Fibroblast of skin of left biceps (primary cell): ENCODE data around the gene NIPAL4.
"Not testable (repeated sequence)": the region's sequence is repeated elsewhere in the genome, so short reads cannot be mapped to it uniquely, and the experiment has no call there.

Source experiments
- DNase-seq, 2 experiments: peaks; one replicate each; pipeline ENCODE4 v3.0.0-alpha.2; 2013; ENCODE audit warnings: low read depth in 2 of 2

NIPAL4 gene

DNA sequence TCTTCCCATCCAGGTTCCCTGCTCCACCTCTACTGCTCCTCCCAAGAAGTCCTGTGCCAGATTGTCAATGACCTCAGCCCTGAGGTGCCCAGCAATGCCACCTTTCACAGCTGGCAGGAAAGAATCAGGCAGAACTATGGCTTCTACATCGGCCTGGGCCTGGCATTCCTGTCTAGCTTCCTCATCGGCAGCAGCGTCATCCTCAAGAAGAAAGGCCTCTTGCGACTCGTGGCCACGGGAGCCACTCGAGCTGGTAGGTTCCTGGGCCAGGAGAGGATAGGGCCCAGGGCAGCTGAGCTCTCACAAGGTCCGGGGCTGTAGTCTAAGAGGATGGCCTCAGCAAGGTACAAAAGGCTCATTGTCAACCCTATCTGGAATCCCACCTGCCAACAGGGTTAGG, 3.1 kb downstream of the NIPAL4 start:
- DNase-seq: no peak

DNA sequence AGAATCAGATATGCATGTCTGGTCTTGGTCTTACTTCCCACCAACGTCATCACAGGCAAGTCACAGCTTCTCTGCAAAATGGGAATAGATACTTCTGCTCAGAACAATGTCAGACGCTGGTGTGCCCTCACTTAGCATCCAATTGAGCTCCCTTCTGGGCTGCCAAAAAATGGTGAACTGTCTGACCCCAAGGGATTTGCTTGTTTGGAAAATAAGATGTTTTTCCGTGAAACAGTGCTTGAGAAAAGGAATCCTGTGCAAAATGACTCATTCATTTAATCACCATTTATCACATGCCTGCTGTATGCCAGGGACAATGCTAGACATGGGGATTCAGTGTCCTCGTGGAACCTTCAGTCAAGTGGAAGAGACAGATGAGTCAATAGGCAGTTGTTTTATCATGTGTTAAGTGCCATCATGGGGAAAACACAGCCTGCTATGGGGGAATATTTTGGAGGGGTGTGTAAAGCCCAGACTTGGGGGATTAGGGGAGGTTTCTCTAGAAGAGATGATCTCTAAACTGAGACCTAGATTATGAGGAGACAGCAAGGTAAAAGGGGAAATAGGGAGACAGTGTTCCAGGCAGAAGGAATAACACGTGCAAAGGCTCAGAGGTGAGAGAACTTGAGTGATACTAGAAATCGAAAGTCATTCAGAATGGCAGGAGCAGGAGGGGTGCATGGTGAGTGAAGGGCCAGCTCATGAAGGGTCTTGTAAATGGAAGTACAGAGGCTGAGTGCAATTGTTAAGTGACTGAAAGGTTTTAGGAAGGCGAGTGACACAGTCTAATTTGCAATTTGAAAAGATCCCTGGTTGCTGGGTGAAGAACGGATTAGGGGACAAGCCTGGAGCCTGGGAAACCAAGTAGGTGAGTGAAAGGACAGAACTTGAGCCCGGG, 3.9 kb downstream of the NIPAL4 start:
- peak; percentile 33 for DNase-seq

GRCh38 chr5:157464519-157465171, 4.6 kb downstream of the NIPAL4 start:
- peak; percentile 82 to 83 for DNase-seq

DNA sequence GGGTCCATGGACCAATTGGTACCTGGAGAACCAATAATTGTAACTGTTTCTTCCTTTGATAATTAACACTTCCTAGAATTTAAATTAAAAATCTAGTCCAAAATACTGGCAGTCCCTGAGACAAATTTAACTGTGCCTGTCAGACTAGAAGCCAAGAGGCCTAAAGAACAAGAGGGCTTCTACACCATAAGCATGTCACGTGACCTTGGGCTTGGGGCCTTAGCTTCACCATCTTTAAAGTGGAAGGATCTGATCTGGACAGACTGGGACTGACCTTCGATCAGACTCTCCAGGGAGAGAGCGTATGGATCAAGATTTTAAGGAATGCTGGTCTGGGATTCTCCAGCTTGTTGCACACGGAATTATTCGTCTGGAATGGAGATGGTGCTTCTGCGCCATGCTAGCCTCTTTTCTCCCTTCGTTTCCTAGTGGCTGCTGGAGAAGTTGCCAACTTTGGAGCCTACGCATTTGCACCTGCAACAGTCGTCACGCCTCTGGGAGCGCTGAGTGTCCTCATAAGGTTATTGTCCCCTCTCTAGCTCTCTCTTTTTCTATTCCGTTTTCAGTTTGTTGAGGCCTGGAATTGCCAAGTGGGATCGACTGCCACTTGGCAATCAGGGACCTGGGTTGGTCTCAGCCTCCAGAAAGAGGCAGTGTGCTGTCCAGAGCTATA, 8.4 kb downstream of the NIPAL4 start:
- DNase-seq: no peak

DNA sequence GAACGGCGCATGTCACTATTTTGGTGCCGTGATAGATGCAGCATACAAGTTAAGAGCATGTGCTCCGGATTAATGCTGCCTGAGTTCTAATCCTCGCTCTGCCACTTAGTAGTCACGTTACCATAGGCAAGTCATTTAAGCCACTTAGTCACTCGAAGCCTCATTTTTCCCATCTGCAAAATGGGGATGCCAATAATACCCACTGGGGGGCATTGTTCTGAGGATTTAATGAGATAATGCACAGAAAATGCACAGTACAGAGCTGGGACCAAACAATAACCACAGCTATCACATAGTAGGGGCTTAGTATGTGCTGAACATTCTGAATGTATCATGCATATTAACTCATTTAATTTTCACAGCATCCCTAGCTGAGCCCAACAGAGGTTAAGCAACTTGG, 9.1 kb downstream of the NIPAL4 start:
- DNase-seq: no peak

DNA sequence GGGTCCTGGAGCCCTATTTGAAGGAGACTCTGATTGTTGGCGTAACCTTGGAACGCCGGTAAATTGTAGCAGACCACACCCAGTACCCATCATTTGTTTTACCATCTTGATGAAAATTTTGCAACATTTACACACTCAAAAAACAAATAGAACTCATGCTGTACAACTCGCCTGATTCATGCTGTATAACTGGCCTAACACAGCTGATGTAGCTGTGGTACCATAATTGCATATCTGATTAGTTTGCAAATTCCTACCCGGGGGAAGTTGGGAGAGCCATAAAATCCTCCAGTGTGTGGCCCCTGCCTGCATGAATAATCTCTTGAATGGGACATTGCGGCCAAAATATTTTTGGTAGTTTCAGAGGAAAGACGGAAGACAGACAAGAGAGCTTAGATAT, 9.7 kb downstream of the NIPAL4 start:
- no peak for DNase-seq

DNA sequence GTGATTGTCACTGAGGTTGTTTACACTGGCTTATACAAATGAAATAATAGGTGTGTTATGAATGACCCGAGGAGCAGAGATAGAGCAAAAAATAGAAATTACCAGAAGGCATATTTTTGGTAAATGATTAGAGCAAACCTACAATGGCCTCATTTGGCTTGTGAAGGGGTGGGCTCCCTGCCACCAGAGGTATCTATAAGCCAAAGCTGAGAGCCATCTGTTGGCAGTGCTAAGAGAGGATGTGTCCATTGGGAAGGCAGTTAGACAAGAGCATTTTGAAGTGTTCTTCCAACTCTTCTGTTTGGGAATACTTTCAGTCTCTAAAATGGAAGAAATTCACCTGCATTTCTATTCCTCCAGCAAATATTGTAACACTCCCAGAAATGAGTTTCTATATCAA, 10.6 kb downstream of the NIPAL4 start:
- no peak for DNase-seq

DNA sequence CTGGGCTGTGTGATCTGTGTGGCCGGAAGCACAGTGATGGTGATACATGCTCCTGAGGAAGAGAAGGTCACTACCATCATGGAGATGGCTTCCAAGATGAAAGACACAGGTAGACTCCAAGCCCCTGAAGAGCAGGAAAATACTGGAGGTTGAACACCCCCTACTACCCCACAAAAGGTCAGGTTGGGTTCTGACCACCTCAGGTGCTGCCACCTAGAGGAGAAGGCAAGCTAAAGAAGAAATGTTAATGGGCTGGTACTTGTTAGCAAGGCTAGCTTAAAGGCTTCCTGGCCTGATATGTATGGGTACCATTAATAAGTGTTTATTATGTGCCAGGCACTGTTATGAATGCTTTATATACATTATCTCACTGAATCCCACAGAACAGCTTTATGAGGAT, 11.7 kb downstream of the NIPAL4 start:
- DNase-seq: no peak

- DNase-seq: no peak
These were observed 13.6 kb downstream of the NIPAL4 start for GRCh38 chr5:157473383-157474320.

DNA sequence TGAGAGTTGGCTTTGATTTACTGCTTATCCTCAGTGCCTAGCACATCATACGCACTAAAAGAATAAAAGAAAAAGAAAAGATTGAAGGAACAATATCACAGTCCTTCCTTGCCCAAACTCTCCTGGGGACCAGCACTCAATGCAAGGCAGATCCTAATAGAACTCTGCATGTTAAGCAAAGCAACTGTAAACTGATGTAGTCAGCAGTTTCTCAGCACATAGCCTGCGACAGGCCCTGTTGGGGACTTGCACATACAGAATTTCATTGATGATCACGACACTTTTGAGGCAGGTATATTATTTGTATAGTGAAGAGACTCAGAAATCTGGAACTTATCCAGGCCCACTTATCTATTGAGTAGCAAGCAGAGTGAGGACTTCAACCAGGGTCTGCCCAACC, 15.4 kb downstream of the NIPAL4 start:
- no peak for DNase-seq

- peak; percentile 36 to 45 for DNase-seq
These were observed 16.8 kb downstream of the NIPAL4 start for GRCh38 chr5:157476702-157477408.

- DNase-seq: no peak
These were observed 17.9 kb downstream of the NIPAL4 start for GRCh38 chr5:157477814-157478494.

DNA sequence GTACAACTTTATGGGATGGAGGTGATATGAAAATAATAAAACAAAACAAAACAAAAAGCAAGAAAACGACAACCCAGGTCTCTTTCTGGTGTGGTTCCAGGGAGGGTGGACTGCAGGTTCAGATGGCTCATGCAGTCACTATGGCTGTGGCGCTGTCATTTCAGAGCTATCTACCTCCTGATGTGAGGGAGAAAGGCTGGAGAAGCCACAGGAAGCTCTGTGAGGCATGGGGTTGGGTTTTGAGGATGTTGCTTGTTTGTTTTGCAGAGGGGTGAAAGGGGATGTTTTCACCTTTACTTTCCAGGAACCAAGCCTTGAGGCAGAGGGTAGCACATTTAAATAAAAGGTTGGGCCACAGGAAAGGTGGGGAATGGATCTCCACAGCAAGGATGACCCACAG, 18.7 kb downstream of the NIPAL4 start:
- DNase-seq: no peak

GRCh38 chr5:157479166-157479565, 19.2 kb downstream of the NIPAL4 start:
- no peak for DNase-seq

GRCh38 chr5:157479612-157480510, 19.8 kb downstream of the NIPAL4 start:
- no peak for DNase-seq

- DNase-seq: no peak
These were observed 21.3 kb downstream of the NIPAL4 start for GRCh38 chr5:157481265-157481664.

DNA sequence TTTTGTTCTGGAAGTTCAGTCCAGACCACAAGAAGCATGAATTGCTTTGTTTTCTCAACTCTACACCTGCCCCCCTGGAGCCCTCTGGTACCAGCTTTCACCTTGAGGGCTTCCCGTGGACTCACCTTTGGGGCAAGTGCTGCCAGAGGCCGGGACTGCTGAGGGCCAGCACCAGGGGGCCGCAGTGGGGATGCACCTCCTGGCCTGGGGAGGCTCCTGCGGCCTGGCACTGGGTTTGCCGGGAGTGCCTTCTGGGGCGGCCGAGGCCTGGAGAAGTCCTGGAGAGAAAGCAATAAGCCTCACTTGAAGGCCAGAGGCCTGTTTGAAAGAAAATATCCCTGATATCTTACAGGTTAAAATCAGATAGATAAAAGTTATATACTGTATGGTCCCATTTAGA, 21.7 kb downstream of the NIPAL4 start:
- no peak for DNase-seq

- DNase-seq: not testable (repeated sequence)
These were observed 22.7 kb downstream of the NIPAL4 start for GRCh38 chr5:157482702-157483101.

DNA sequence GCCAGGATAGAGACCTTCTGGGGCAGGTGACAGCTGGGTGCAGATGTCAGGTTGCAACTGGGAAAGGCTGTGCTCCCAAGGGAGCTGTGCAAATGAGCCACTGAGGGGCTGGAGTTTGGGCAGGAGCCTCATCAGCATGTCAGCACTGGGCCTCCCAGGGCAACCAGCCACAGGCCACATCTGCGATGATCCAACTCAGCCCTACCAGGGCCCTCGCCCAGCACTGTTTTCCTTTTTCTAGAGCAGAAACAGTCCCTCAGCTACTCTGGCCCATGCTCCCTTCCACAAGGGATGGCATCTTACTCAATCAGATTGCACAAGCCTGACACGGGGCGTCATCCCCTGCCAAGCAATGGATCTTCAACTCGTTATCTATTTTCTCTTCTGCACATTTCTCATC, 24.8 kb downstream of the NIPAL4 start:
- DNase-seq: no peak
